Stimulated activated CD4-positive, alpha-beta T cell treated with anti-CD3 and anti-CD28 coated beads, Interleukin-1b, Interleukin-23, amount 100 ng/mL, for 24 hours (primary cell): ENCODE results near the gene EMC8.

ENCODE experiments used
- DNase-seq, 4 experiments: peaks; one replicate each; pipeline ENCODE4 v3.0.0-alpha.2; 2020; ENCODE audit warnings: low read depth in 4 of 4, low spot score in 1 of 4

The EMC8 gene

GRCh38 chr16:85731179-85731578, 68.2 kb downstream of the EMC8 start:
- DNase-seq = no peak

- DNase-seq = no peak
These were observed 69.2 kb downstream of the EMC8 start for GRCh38 chr16:85730186-85730465.

GRCh38 chr16:85729452-85730185, 69.7 kb downstream of the EMC8 start:
- DNase-seq = no peak

- no peak for DNase-seq
These were observed 70.5 kb downstream of the EMC8 start for GRCh38 chr16:85728879-85729278.
